Omental fat pad (tissue), 4 donors: Measurements from ENCODE around the gene CUL2. TPM values are rescaled to one million over a fixed set of nuclear protein-coding genes. Genes with fewer than 3 reads are reported as not detected.

Experiments used
- ATAC-seq: fragments of 150-250 bp; one replicate; pipeline ENCODE4 v1.9.1; 2016; ENCODE audit warnings: mild to moderate bottlenecking, moderate library complexity; ENCODE audit not compliant: low FRiP score
- DNase-seq: peaks from one replicate; pipeline ENCODE4 v3.0.0-alpha.2; 2019; ENCODE audit warnings: low spot score
- small RNA-seq: library from RNA; depleted of rRNA; stranded (forward); fragments of <200 nt; gene quantifications from one replicate; pipeline ENCODE3, GENCODE V24; 2016
- total RNA-seq, 4 donors: library from RNA; depleted of rRNA; stranded (reverse); fragments of >200 nt; gene quantifications; one replicate each; pipeline ENCODE4 v1.1.0, GENCODE V29; 2016
- TF ChIP-seq, protein P1 (sequence below), 3 donors: fragments of 450-650 bp; IDR thresholded peaks; one replicate each; pipeline ENCODE4 v1.5.1; 2016 to 2017; ENCODE audit warnings: antibody characterized with exemption in 3 of 3, mild to moderate bottlenecking in 3 of 3, moderate library complexity in 2 of 3

CUL2 gene
- total RNA-seq, 4 donors from 2014 or later = 16.5 to 20.2 (median 17.7) TPM

DNA sequence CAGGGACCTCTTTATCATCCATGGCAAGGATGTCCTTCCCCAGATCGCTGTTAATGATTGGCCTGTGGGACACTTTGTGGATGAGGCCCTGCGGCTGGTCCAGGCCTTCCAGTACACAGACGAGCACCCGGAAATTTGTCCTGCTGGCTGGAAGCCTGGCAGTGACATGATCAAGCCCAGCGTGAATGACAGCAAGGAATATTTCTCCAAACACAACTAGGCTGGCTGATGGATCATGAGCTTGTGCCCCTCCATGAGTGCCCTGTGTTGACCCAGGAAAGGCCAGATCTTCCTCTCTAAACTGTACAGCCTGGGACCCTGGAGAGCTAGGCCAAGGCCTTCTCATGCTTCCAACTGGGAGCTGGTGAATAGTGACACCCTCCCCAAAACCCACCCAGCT, 124.1 kb downstream of the CUL2 start:
- ATAC-seq (no peak), DNase-seq (no peak)
- TF ChIP-seq, protein P1, sequence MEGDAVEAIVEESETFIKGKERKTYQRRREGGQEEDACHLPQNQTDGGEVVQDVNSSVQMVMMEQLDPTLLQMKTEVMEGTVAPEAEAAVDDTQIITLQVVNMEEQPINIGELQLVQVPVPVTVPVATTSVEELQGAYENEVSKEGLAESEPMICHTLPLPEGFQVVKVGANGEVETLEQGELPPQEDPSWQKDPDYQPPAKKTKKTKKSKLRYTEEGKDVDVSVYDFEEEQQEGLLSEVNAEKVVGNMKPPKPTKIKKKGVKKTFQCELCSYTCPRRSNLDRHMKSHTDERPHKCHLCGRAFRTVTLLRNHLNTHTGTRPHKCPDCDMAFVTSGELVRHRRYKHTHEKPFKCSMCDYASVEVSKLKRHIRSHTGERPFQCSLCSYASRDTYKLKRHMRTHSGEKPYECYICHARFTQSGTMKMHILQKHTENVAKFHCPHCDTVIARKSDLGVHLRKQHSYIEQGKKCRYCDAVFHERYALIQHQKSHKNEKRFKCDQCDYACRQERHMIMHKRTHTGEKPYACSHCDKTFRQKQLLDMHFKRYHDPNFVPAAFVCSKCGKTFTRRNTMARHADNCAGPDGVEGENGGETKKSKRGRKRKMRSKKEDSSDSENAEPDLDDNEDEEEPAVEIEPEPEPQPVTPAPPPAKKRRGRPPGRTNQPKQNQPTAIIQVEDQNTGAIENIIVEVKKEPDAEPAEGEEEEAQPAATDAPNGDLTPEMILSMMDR (IDR thresholded peaks at IDR 0.05) = no peak

- no peak for DNase-seq
- TF ChIP-seq, protein P1 (IDR thresholded peaks at IDR 0.05) = no peak
- no peak for ATAC-seq
Measured at GRCh38 chr10:34964166-34964800, 125.9 kb downstream of the CUL2 start.

- ATAC-seq = no peak
- no peak for DNase-seq
Measured at GRCh38 chr10:34962866-34963265, 127.3 kb downstream of the CUL2 start.

DNA sequence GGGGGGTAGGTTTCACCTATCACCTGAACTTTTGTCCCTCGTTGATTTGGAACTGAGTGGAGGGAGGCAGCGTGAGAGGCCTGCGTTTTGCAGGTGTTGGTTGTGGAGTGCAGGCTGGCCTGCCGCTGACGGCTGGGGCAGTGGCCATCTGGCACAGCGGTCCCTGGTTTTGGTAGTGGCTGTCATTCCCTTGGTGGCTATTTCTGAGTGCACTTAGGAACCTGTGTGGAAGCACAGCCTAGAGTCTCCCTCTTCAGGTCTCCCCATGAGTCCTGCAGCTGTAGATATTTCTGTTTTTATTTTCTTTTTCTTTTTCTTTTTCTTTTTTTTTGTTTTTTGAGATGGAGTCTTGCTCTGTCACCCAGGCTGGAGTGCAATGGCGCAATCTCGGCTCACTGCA, 129.2 kb downstream of the CUL2 start:
- DNase-seq (no peak), ATAC-seq (no peak)
- TF ChIP-seq, protein P1 (IDR thresholded peaks at IDR 0.05) = no peak

More at GRCh38 chr10:34962866-34963265, 127.3 kb downstream of the CUL2 start:
- TF ChIP-seq, protein P1 (IDR thresholded peaks at IDR 0.05) = no peak

DNA sequence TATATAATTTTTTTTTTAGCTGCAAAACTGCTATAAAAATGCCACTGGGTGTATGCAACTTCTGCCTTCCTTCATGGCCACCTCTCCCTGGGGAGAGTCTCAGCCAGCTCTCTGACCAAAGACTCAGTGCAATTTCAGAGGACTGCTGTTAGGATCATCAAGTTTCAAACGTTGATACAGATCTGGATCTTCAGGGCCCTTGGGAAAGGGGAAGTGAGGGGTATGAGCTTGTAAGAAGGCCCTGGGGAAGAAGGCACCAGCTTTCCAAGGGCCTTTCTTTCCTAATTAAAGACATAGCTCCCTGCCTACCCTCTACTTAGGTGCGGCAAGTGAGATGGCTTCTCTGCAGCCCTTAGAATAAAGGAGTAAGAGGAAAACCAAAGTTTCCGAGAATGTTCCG, 130.4 kb downstream of the CUL2 start:
- ATAC-seq (no peak), DNase-seq (no peak)
- TF ChIP-seq, protein P1 (IDR thresholded peaks at IDR 0.05) = no peak

DNA sequence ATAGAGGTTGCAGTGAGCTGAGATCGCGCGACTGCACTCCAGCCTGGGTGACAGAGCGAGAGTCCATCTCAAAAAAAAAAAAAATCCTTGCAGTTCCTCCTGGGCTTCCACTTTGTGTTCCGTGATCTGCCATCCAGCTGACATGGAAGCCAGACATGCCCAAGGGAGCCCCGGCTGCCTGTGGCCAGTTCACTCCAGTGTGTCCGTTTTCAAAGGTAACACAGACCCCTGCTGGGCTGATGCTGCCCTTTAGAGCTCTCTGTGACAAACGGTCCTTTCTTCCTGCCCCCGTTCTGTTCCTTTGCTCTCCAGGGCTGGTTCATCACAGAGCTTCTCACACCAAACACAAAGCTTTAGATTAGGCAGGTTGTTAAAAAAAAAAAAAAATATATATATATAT, 130.8 kb downstream of the CUL2 start:
- TF ChIP-seq, protein P1 (IDR thresholded peaks at IDR 0.05) = no peak
- DNase-seq (no peak), ATAC-seq (no peak)

Small RNA genes within 50 kb of the gene (small RNA-seq; reads per million reads assigned to genes)
- gene MIR3611 = not detected
- not detected for gene RNU7-77P

Other genes starting within 250 kb of the CUL2 start
- gene CREM, start 36.5 kb upstream of the CUL2 start, total RNA-seq = 100 to 1,000 TPM in 2 of 4 donors, 10 to 100 TPM in 2; 43.3 to 159 (median 74.2) TPM
- gene CCNY, start 246.2 kb upstream of the CUL2 start, total RNA-seq = 10 to 100 TPM; 38.6 to 49.5 (median 47.2) TPM